HG02973 (cell line): Measurements from ENCODE around the gene JCHAIN.
"Not testable (repeated sequence)": the region's sequence is repeated elsewhere in the genome, so short reads cannot be mapped to it uniquely, and the experiment has no call there.

Experiments
- ATAC-seq: cut with Tn5 transposase; IDR thresholded peaks from one replicate; pipeline ENCODE4 v1.9.1; 2021; ENCODE audit warnings: moderate library complexity; ENCODE audit not compliant: unreplicated experiment

JCHAIN gene

DNA sequence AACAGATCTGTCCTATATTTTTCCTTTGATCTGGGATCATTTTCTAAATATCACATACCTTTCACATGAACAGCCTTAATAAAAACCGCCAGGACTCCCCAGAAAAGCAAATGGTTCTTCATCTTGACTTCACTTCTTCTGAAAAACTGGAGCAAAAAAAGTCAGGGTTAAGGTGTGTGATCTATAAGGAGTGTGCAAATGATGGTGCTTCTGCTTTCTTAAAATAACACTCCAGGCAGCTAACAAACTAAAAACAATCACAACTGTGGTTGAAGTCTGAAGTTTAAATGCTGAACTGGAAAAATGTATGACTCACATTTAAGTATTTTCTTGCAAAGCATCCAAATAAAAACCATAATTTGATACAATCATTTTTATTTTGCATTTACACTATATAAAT lies at the start of gene JCHAIN:
TSS of gene JCHAIN (minus strand) at position 140 of the 400 bp plus-strand sequence. CDS start at position 122, 18 bp downstream.
- ATAC-seq = no peak

- ATAC-seq = peak; percentile 13
These were observed 48.8 kb upstream of the JCHAIN start for GRCh38 chr4:70715097-70715496.

DNA sequence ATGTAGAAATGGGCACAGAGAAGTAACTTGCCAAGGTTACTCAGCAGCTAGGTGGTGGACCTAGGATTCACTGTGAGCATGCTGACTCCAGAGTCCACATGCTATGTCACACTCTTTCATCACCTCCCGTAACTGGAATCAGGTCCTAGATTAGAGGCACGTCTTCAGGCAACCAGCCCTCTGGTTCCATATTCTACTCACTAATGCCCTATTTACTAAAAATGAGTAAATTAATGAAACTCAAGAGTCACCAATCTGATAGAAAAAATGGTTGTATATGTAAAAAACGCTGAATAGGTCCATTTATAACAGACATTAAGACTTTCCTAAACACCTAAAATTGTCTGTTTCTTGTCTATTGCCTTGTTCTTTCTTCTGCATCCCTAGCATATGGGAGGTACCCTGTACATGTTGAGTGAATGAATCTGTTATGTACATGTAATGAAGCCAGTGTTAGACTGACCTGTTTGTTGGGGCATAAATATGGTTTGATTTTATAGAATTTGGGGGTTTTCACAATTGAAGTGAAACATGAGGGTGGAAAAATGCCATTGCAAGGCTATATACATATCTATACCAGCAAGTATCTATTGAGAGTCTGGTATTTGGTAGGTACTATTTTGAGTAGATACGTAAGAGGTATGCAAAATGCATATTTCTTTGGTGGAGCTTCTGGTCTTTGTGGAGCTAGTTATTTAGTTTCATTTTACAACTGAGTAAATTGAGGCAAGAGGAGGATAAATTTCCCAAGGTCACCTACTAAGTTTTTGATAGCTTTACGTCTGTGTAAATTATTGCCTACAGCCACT lies 48.0 kb upstream of the JCHAIN start:
- peak; percentile 53 for ATAC-seq

GRCh38 chr4:70713453-70714078 lies 47.3 kb upstream of the JCHAIN start:
- peak; percentile 42 for ATAC-seq

- ATAC-seq = no peak
These were observed 46.5 kb upstream of the JCHAIN start for GRCh38 chr4:70712604-70713452.

DNA sequence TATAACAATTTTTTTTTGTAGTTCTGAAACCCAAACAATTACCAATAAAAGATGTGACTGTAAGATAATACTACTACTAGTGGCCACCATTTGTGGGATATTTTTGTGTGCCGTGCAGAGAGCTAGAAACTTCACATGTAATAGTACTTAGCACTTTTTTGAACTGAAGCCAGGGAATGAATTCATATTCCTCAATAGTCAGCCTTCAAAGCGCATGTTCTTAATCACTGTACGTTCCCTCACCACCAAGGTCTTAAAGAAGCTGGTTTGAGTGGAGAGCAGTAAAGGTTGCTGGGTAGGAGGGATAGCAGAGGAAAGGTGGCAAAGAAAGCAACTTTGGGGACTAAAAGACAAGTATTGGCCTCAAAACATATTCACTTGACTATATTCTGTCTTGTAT lies 45.8 kb upstream of the JCHAIN start:
- ATAC-seq = no peak

GRCh38 chr4:70711599-70711998 lies 45.3 kb upstream of the JCHAIN start:
- ATAC-seq = no peak

DNA sequence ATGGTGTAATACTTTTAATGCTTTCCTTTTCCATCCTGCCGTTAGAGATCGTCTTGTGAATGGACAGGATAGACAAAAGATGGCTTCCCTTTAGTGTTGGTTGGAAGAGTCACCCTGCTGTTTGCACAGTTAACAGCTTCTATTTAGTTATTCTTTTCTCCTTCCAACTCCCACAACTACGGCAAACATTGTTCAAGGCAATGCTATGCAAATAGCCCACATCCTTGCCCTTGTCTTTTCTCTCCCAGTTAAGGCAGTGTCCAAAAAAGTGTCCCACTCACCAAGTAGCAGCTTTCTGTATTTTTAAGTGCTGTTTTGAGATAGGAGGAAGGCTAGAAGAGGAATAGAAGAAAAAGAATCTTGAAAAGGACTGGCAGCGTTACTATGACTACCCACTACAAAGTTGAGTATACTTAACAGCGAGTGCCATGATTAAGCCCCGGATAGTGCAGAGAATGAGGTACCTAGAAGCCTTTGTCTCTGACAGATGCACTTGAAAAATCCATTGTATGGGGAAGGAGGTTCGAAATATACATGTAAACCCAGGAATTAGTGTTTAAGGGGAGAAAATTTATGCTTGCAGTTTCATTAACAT lies 43.4 kb upstream of the JCHAIN start:
- no peak for ATAC-seq

GRCh38 chr4:70706516-70706915 lies 40.2 kb upstream of the JCHAIN start:
- ATAC-seq = no peak

DNA sequence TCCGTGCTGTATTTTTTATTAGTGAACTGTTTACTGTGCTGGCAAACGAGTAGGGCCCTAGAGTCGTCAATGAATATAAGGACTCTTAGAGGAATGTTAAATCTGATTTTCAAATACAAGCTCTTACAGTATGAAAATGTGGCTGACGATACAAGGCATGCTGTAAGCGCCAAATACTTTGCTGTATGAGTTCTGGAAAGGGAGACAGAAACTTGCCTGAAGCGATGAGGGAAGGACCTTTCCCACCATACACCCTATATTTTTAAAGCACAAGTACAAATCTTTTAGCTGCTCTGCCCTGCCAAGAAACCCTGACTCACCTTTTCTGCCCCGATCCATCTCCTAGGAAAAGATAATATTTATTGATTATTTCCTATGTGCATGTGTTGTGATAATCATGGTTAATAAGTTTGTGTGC lies 39.7 kb upstream of the JCHAIN start:
- ATAC-seq = no peak

DNA sequence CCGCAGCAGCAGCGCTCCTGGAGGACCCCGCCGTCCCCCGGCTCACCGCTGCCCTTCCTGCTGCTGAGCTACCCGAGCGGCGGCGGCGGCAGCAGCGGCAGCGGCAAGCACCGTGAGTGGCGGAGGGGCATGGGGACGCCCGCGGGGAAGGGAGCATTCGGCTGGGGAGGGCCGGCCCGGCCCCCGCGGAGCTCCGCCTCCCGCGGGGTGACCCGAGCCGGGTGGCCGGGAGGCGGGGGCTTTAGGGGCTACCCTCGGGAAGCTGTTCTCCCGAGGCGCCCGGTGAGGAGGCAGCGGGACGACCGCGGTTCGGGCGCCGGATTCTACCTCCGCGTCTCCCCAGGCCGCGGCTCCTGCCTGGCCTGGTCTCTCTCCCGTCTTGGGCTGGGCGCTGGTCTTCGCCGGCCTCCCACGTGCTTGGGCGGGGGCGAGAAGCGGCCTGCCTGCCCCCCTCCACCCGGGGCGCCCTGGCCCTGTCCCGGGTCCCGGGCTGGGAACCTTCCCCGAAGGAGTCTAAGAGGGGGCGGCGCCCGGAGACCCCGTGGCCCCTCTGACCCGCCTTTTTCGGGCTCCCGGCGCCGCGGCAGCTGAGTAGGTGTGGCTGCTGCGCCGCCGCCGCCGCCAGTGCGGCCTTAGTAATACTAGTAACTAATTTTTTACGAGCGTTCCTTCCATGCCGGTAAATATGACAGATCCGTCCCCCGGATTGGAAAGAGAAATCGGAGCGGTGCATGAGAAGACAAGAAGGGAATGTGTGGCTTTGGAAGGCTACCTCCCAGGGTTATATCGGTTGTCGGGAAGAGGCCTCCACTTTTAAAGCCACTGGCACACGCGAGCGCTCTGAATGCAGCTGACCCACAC lies 39.1 kb upstream of the JCHAIN start:
- peak; percentile 50 for ATAC-seq

GRCh38 chr4:70704931-70705182 lies 38.5 kb upstream of the JCHAIN start:
- ATAC-seq = no peak

DNA sequence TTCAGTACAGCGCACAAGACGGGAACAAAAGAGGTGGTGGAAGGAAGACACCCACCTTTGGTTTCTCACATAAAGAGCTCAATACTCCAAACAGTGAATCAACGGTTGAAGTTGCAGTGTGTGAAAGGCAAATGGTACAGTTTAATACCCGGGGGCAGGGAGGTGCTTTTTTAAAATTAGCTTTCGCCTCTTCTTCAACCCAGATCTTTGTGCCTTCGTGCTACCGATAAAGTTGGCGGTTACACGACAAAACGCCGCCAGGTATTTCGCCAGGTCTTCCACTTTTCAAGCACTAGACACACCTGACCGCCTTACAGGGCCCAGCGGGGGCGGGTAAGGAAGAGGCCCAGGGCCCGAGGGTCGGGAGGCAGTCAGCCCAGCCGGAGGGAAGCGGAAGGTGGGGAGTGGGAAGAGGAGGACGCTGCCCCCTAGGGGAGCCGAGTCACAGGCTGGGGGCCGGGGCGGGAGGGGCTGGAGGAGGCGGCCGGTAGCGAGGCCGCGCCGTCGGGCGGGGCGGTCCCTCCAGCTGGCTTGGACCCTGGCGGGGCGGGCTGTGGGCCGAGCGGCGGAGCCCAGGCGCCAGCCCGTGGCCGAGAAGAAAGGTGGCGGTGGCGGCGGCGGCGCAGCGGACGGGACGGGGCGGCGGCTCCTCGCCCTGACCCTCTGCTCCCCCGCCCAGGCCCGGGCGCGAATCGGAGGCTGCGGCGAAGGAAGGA lies 38.1 kb upstream of the JCHAIN start:
- peak; percentile 65 for ATAC-seq

GRCh38 chr4:70703619-70704214 lies 37.4 kb upstream of the JCHAIN start:
- ATAC-seq = no peak

- not testable (repeated sequence) for ATAC-seq
These were observed 36.3 kb upstream of the JCHAIN start for GRCh38 chr4:70702592-70702991.

DNA sequence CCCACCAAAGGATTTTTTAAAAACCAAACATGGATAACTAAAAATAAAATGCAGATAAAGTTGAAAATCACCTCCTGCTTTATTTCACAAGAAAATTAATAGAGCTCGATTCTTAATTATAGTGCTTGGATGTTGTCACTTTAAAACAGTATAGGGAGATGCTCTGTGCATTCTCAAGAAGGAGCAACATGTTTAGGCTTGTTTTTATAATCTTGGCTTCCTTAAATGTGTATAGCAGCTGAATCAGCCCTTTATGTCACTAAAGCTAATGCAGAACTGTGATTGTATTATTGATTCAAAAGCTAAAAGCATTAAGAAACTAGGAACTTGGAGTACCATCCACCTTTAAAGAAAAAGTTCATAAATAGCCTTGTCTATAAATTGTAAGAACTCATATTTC lies 35.0 kb upstream of the JCHAIN start:
- no peak for ATAC-seq

DNA sequence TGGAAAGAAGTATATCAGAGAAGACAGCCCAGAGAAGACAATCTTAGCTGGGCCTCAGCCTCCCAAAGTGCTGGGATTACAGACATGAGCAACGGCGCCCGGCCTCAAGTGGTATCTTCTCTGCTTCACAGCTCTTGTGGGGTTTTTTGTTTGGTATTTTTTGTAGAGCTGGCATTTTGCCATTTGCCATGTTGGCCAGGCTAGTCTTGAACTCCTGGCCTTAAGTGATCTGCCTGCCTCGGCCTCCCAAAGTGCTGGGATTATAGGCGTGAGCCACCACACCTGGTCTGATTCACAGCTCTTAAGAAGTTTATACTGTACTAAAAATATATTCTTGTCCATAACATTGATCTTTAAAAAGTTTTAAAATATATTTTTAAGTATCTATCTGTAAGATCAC lies 34.4 kb upstream of the JCHAIN start:
- no peak for ATAC-seq

- not testable (repeated sequence) for ATAC-seq
These were observed 32.1 kb upstream of the JCHAIN start for GRCh38 chr4:70698435-70698834.

DNA sequence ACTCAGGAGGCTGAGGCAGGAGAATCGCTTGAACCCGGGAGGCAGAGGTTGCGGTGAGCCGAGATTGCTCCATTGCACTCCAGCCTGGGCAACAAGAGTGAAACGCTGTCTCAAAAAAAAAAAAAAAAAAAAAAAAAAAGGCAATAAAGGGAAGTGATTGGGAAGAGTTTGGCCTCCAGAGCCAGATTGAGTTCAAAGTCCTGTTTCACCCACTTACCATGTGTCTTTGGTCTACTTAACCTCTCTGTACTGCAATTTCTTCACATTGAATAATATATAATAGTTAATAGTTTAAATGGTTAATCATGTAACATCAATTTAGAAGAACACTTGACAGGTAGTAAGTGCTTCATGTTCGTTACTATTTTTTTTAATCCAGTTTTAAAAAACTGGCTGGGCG lies 28.3 kb upstream of the JCHAIN start:
- not testable (repeated sequence) for ATAC-seq
